H1 (cell line): Measurements from ENCODE around the gene PCID2. TPM values are rescaled to one million over a fixed set of nuclear protein-coding genes. Genes with fewer than 3 reads are reported as not detected.

Experiments used
- CTCF ChIA-PET: fragments of 300-600 bp; sonication (Branson Sonifier 250); formaldehyde crosslinking; loops from one replicate; lab custom pipeline; 2021; ENCODE audit not compliant: partially characterized antibody; lab: Charles Lee
- POLR2A ChIA-PET: fragments of 300-600 bp; sonication (Branson Sonifier 250); formaldehyde crosslinking; loops from one replicate; lab custom pipeline; 2021; ENCODE audit warnings: inconsistent platforms; ENCODE audit not compliant: partially characterized antibody; lab: Charles Lee
- DNase-seq, 2 experiments: peaks; one replicate each; pipeline versions ENCODE4 v3.0.0 to v3.0.0-alpha.2; 2010 to 2022; ENCODE audit warnings: low spot score in 2 of 2, low read depth in 1 of 2, mixed read lengths in 1 of 2
- FAIRE-seq: peaks from 2 replicates; lab custom pipeline; 2011; peaks lifted over from hg19 to GRCh38; lab: Jason Lieb, UNC
- H2AFZ ChIP-seq: 2 replicates; pipeline ENCODE4 v1.8.1; 2012; ENCODE audit warnings: low read length, inconsistent platforms
- H2AK5ac ChIP-seq: 2 replicates; pipeline ENCODE4 v1.6.1; 2013; ENCODE audit warnings: low read depth, low read length
- H2BK120ac ChIP-seq: replicated peaks from 2 replicates; pipeline ENCODE3; 2013; ENCODE audit warnings: low read depth, low read length, inconsistent platforms
- H2BK12ac ChIP-seq: 2 replicates; pipeline ENCODE4 v1.6.1; 2013; ENCODE audit warnings: low read depth, low read length
- H2BK15ac ChIP-seq: 2 replicates; pipeline ENCODE4 v1.6.1; 2013; ENCODE audit warnings: low read length
- H2BK20ac ChIP-seq: 2 replicates; pipeline ENCODE4 v1.6.1; 2013; ENCODE audit warnings: low read length
- H2BK5ac ChIP-seq: 2 replicates; pipeline ENCODE4 v1.6.1; 2013; ENCODE audit warnings: low read depth, low read length
- H3K14ac ChIP-seq: 2 replicates; pipeline ENCODE4 v1.6.1; 2013; ENCODE audit warnings: inconsistent platforms; ENCODE audit not compliant: insufficient read length
- H3K18ac ChIP-seq: 2 replicates; pipeline ENCODE4 v1.6.1; 2013; ENCODE audit warnings: low read length; ENCODE audit errors: extremely low read depth
- H3K23ac ChIP-seq: 2 replicates; pipeline ENCODE4 v1.6.1; 2013; ENCODE audit warnings: inconsistent platforms; ENCODE audit not compliant: insufficient read length
- H3K23me2 ChIP-seq: 2 replicates; pipeline ENCODE4 v1.6.1; 2013; ENCODE audit warnings: low read depth, low read length
- H3K27ac ChIP-seq: 2 replicates; pipeline ENCODE4 v1.6.1; 2011; ENCODE audit warnings: low read depth, low read length, inconsistent platforms
- H3K27me3 ChIP-seq, 4 experiments: replicated peaks in 1 of 4; 1 replicate in 1 of 4; 2 replicates in 3 of 4; pipeline versions ENCODE4 v1.6.1 to v1.8.1; 2011 to 2013; ENCODE audit warnings: low read length in 3 of 4, mild to moderate bottlenecking in 3 of 4, inconsistent platforms in 2 of 4, mixed read lengths in 2 of 4, moderate library complexity in 1 of 4; ENCODE audit not compliant: control insufficient read depth in 3 of 4, insufficient read depth in 3 of 4; ENCODE audit errors: extremely low read depth in 1 of 4
- H3K36me3 ChIP-seq, 4 experiments: 2 replicates each; pipeline versions ENCODE4 v1.6.1 to v1.8.1; 2011 to 2013; ENCODE audit warnings: mild to moderate bottlenecking in 4 of 4, low read length in 3 of 4, moderate library complexity in 2 of 4, control low read depth in 1 of 4, inconsistent platforms in 1 of 4; ENCODE audit not compliant: insufficient read depth in 4 of 4, control insufficient read depth in 2 of 4
- H3K4ac ChIP-seq: replicated peaks from 2 replicates; pipeline ENCODE3; 2013; ENCODE audit warnings: low read length, low read depth, mixed read lengths, inconsistent platforms; ENCODE audit not compliant: insufficient read length
- H3K4me1 ChIP-seq, 4 experiments: replicated peaks in 1 of 4; 1 replicate in 1 of 4; 2 replicates in 3 of 4; pipeline versions ENCODE4 v1.6.1 to v1.8.1; 2011 to 2013; ENCODE audit warnings: low read length in 3 of 4, inconsistent platforms in 2 of 4, mixed read lengths in 1 of 4; ENCODE audit not compliant: insufficient read depth in 4 of 4, control insufficient read depth in 3 of 4
- H3K4me2 ChIP-seq, 2 experiments: 2 replicates each; pipeline versions ENCODE4 v1.6.1 to v1.8.1; 2011 to 2013; ENCODE audit warnings: low read depth in 2 of 2, low read length in 2 of 2, control low read depth in 1 of 2, inconsistent platforms in 1 of 2, mild to moderate bottlenecking in 1 of 2; ENCODE audit not compliant: insufficient read depth in 1 of 2
- H3K4me3 ChIP-seq, 4 experiments: fragments of 200-600, 300-600 bp in 1 of 4; sonication (generic), shearing (Covaris generic), sonication (Bioruptor Twin) in 1 of 4; 2 replicates each; pipeline versions ENCODE4 v1.5.1 to v1.8.1; 2011 to 2016; ENCODE audit warnings: low read length in 4 of 4, low read depth in 3 of 4, control low read depth in 2 of 4, inconsistent platforms in 2 of 4, mild to moderate bottlenecking in 2 of 4, mixed read lengths in 1 of 4, moderate library complexity in 1 of 4; ENCODE audit not compliant: insufficient read depth in 2 of 4; ENCODE audit errors: extremely low read depth in 1 of 4
- H3K56ac ChIP-seq: replicated peaks from 2 replicates; pipeline ENCODE3; 2013; ENCODE audit warnings: low read depth, mild to moderate bottlenecking, mixed read lengths, low read length, inconsistent platforms; ENCODE audit not compliant: insufficient read length
- H3K79me1 ChIP-seq: 2 replicates; pipeline ENCODE4 v1.6.1; 2013; ENCODE audit warnings: low read depth, low read length, control low read depth
- H3K79me2 ChIP-seq, 2 experiments: 2 replicates each; pipeline versions ENCODE4 v1.6.1 to v1.8.1; 2012 to 2013; ENCODE audit warnings: low read length in 2 of 2, mild to moderate bottlenecking in 2 of 2, inconsistent platforms in 1 of 2; ENCODE audit not compliant: insufficient read depth in 2 of 2, control insufficient read depth in 1 of 2
- H3K9ac ChIP-seq, 4 experiments: replicated peaks in 1 of 4; 1 replicate in 1 of 4; 2 replicates in 3 of 4; pipeline versions ENCODE4 v1.6.1 to v1.8.1; 2011 to 2013; ENCODE audit warnings: low read depth in 3 of 4, low read length in 3 of 4, control low read depth in 2 of 4, mild to moderate bottlenecking in 2 of 4, moderate library complexity in 2 of 4, inconsistent platforms in 1 of 4; ENCODE audit errors: extremely low read depth in 1 of 4
- H3K9me3 ChIP-seq, 2 experiments: 2 replicates each; pipeline versions ENCODE4 v1.6.1 to v1.8.1; 2012 to 2013; ENCODE audit warnings: mild to moderate bottlenecking in 2 of 2, moderate library complexity in 2 of 2, control low read depth in 1 of 2, inconsistent platforms in 1 of 2, low read depth in 1 of 2, low read length in 1 of 2, mixed read lengths in 1 of 2; ENCODE audit not compliant: insufficient read depth in 2 of 2
- H4K20me1 ChIP-seq, 2 experiments: replicated peaks in 1 of 2; 2 replicates each; pipeline versions ENCODE3 to v1.8.1; 2011 to 2013; ENCODE audit warnings: inconsistent platforms in 2 of 2, low read length in 2 of 2, mild to moderate bottlenecking in 1 of 2; ENCODE audit not compliant: insufficient read depth in 2 of 2, control insufficient read depth in 1 of 2
- H4K5ac ChIP-seq: 2 replicates; pipeline ENCODE4 v1.6.1; 2013; ENCODE audit warnings: low read length, low read depth, mixed read lengths, inconsistent platforms; ENCODE audit not compliant: insufficient read length
- H4K8ac ChIP-seq: 2 replicates; pipeline ENCODE4 v1.8.0; 2013; ENCODE audit warnings: mild to moderate bottlenecking, moderate library complexity, low read length, inconsistent platforms; ENCODE audit not compliant: insufficient read depth; ENCODE audit errors: extremely low read depth
- H4K91ac ChIP-seq: replicated peaks from 2 replicates; pipeline ENCODE3; 2013; ENCODE audit warnings: low read length, mixed read lengths, inconsistent platforms; ENCODE audit not compliant: insufficient read length
- BACH1 ChIP-seq: IDR thresholded peaks from 2 replicates; pipeline ENCODE4 v1.6.1; 2012; ENCODE audit warnings: low read length, improper control_type of control experiment
- CBX8 ChIP-seq: fragments of 300-800, 300-1000 bp; sonication (generic); IDR thresholded peaks from 2 replicates; pipeline ENCODE4 v1.7.1; 2016; ENCODE audit warnings: low read depth, low read length, borderline replicate concordance
- PHF8 ChIP-seq: fragments of 200-600 bp; sonication (generic); conservative IDR thresholded peaks from 2 replicates; pipeline ENCODE4 v1.7.1; 2012; ENCODE audit warnings: low read depth, mild to moderate bottlenecking, inconsistent platforms, low read length, moderate library complexity
- RFX5 ChIP-seq: IDR thresholded peaks from 2 replicates; pipeline ENCODE4 v1.6.1; 2011; ENCODE audit warnings: low read depth, low read length, improper control_type of control experiment, borderline replicate concordance
- SIX5 ChIP-seq: IDR thresholded peaks from 2 replicates; pipeline ENCODE4 v1.6.1; 2011; ENCODE audit warnings: mild to moderate bottlenecking, low read depth, low read length
- SP2 ChIP-seq: IDR thresholded peaks from 2 replicates; pipeline ENCODE4 v1.6.1; 2012; ENCODE audit warnings: mild to moderate bottlenecking, low read length, inconsistent platforms
- TBP ChIP-seq: IDR thresholded peaks from 2 replicates; pipeline ENCODE4 v1.6.1; 2011; ENCODE audit warnings: low read depth, low read length, improper control_type of control experiment
- WGBS, 2 experiments: shearing (Covaris generic) in 1 of 2; methylation state at CpG; one replicate each; pipeline versions ENCODE4 v1.1.6 to v1.1.7; 2013 to 2015; ENCODE audit warnings: low lambda C conversion rate in 2 of 2, mixed read lengths in 2 of 2, inconsistent platforms in 1 of 2, low coverage in 1 of 2, missing lambda C conversion rate in 1 of 2; ENCODE audit not compliant: insufficient replicate concordance in 2 of 2, insufficient coverage in 1 of 2, insufficient read length in 1 of 2; ENCODE audit errors: extremely low coverage in 1 of 2, missing lambda C conversion rate in 1 of 2; 5-methylcytosine and 5-hydroxymethylcytosine counted together
- long read RNA-seq, 2 experiments: library from RNA in 1 of 2; library from capped mRNA in 1 of 2; stranded (forward); transcript quantifications; one replicate each; pipeline ENCODE4 v2.0.0, GENCODE V29; 2021; ENCODE audit warnings: inconsistent platforms in 1 of 2
- polyA minus RNA-seq, 3 experiments: library from RNA; depleted of rRNA, polyadenylated mRNA; stranded (reverse); fragments of >200 nt; gene quantifications; 1 replicate in 2 of 3; 2 replicates in 1 of 3; pipeline ENCODE4 v1.2.3, GENCODE V29; 2011
- polyA plus RNA-seq, 7 experiments: library from polyadenylated mRNA; depleted of rRNA in 3 of 7; stranded (reverse) in 5 of 7; unstranded in 2 of 7; fragments of >200 nt in 5 of 7; fragments of 200-250 nt in 2 of 7; gene quantifications; 1 replicate in 5 of 7; 2 replicates in 1 of 7; 4 replicates in 1 of 7; pipeline versions ENCODE4 v1.2.1 to v1.2.3, GENCODE V29; 2011 to 2013; ENCODE audit warnings: missing spikeins in 2 of 7, mixed read lengths in 2 of 7
- total RNA-seq: library from RNA; stranded (reverse); fragmentation: NEBNext Ultra II Directional; extraction: Animal tissue kit (Norgen Biotek cat#: 25700); gene quantifications from 2 replicates; pipeline ENCODE4 v1.2.1, GENCODE V29; 2021

Gene PCID2
- 72.8 and 75.1 TPM in 2 replicates for total RNA-seq
- 53.8 and 72.4 TPM in 2 replicates for polyA plus RNA-seq (2011; rRNA removed)
- polyA plus RNA-seq (2011; cell fraction: cytosol; rRNA removed) = 93.3 TPM
- polyA plus RNA-seq (2011; cell fraction: nucleus; rRNA removed) = 68.1 TPM
- polyA plus RNA-seq (2012, experiment 1 of 2) = 64.7 to 89.2 TPM (median 76.4 TPM) in 4 replicates
- 14.9 TPM for polyA plus RNA-seq (2012, experiment 2 of 2)
- 55.6 TPM for polyA plus RNA-seq (2013, experiment 1 of 2)
- 51.0 TPM for polyA plus RNA-seq (2013, experiment 2 of 2)
- 82.6 and 138 TPM in 2 replicates for polyA minus RNA-seq (2011; rRNA and poly(A)+ RNA removed)
- polyA minus RNA-seq (2011; cell fraction: cytosol; rRNA and poly(A)+ RNA removed) = 46.4 TPM
- polyA minus RNA-seq (2011; cell fraction: nucleus; rRNA and poly(A)+ RNA removed) = 79.3 TPM
- long read RNA-seq, experiment 1, partial matches to known transcripts = 18 of 33 reads
- long read RNA-seq, experiment 1, other reads (novel, unspliced or antisense) = 15 of 33 reads
- long read RNA-seq, experiment 2, transcript PCID2-205 (15 exons, 1,654 nt) = minor isoform, 21 of 122 reads
- long read RNA-seq, experiment 2, transcript PCID2-202 (14 exons, 1,898 nt) = major isoform, 46 of 122 reads
- long read RNA-seq, experiment 2, transcript PCID2-206 (15 exons, 1,671 nt) = minor isoform, 30 of 122 reads
- long read RNA-seq, experiment 2, partial matches to known transcripts = 10 of 122 reads
- long read RNA-seq, experiment 2, other reads (novel, unspliced or antisense) = 15 of 122 reads

GRCh38 chr13:113208421-113209335, at the start of gene PCID2:
Gene PCID2, minus strand, starts transcription at chr13:113208669. Its CDS starts 35 bp downstream, at chr13:113208634.
- Histone ChIP-seq H2AK5ac (no peak within 1 kb of the TSS; the same call in 1 of the 2 replicates), H4K20me1 (peaks cover 10 to 23% of the 10 kb centered on the region in 2 experiments), H2BK12ac (peak within 1 kb of the TSS; percentile 72; the same call in 1 of the 2 replicates), H3K79me2 (peaks cover 45 to 84% of the 10 kb centered on the region in 2 experiments), H2AFZ (peak within 1 kb of the TSS; percentile 55; the same call in 1 of the 2 replicates), H3K18ac (peak within 1 kb of the TSS; percentile 79), H4K8ac (peak within 1 kb of the TSS; percentile 99), H2BK20ac (no peak within 1 kb of the TSS), H3K23ac (no peak within 1 kb of the TSS), H3K56ac (peak within 1 kb of the TSS; percentile 90), H3K79me1 (peaks cover 16% of the 10 kb centered on the region), H3K4me3 (peak within 1 kb of the TSS; percentile 77 to 93 (median 84)), H3K36me3 (peaks cover 0 to 17% (median 1%) of the 10 kb centered on the region in 4 experiments; a peak in 4 of 8 replicates), H4K5ac (peak within 1 kb of the TSS; percentile 97), H2BK120ac (no peak within 1 kb of the TSS), H4K91ac (peak within 1 kb of the TSS; percentile 94), H3K9me3 (no peaks in the 10 kb centered on the region), H3K23me2 (peaks cover 5% of the 10 kb centered on the region), H2BK5ac (peak within 1 kb of the TSS; percentile 92), H3K4me1 (peaks cover 2 to 7% (median 3%) of the 10 kb centered on the region in 4 experiments; a peak in 5 of 7 replicates), H3K27ac (peak within 1 kb of the TSS; percentile 97), H3K14ac (no peak within 1 kb of the TSS), H3K4me2 (peak within 1 kb of the TSS; percentile 68 to 95), H3K9ac (peak within 1 kb of the TSS; percentile 90 to 92 (median 92)), H3K27me3 (no peaks in the 10 kb centered on the region), H2BK15ac (peak within 1 kb of the TSS; percentile 76; the same call in 1 of the 2 replicates), H3K4ac (peak within 1 kb of the TSS; percentile 69)
- 0% methylated on average over 37 of the region's 103 CpGs; no CpG with 5 or more reads in 1 of the 2 experiments for WGBS, 2 experiments
- CTCF ChIA-PET = interaction anchor here (0.7 to 1.5 kb wide), 2 partner anchors 11 to 17 kb away, joined by 3 to 4 read pairs; no protein-coding TSS in a partner anchor
- POLR2A ChIA-PET = interaction anchor here (0.6 to 3.7 kb wide), 34 partner anchors 8 to 376 kb away, joined by 3 to 26 read pairs (median 4); partner anchors contain the start of genes GRTP1, LAMP1, MCF2L and TFDP1
- DNase-seq (peak; percentile 66 to 98), FAIRE-seq (no peak)
- TF ChIP-seq RFX5 (no peak), TBP (peak; percentile 92), SP2 (no peak), BACH1 (0 out of 2 replicates have a peak, but pooled peaks have one; percentile 20), PHF8 (peak; percentile 96), SIX5 (peak; percentile 46; the same call in 1 of the 2 replicates), CBX8 (no peak)
